A172 (cell line): ENCODE measurements around the gene BARX2. TPM values are rescaled to one million over a fixed set of nuclear protein-coding genes. Genes with fewer than 3 reads are reported as not detected.

Experiments used
- DNase-seq: peaks from one replicate; pipeline ENCODE4 v3.0.0-alpha.2; 2015; ENCODE audit warnings: low spot score
- total RNA-seq: library from RNA; depleted of rRNA; stranded (reverse); fragments of >200 nt; shearing (Covaris generic); gene quantifications from 2 replicates; pipeline ENCODE4 v1.2.3, GENCODE V29; 2014

BARX2 gene
- total RNA-seq, 1 experiment from 2014 or later: not detected

DNA sequence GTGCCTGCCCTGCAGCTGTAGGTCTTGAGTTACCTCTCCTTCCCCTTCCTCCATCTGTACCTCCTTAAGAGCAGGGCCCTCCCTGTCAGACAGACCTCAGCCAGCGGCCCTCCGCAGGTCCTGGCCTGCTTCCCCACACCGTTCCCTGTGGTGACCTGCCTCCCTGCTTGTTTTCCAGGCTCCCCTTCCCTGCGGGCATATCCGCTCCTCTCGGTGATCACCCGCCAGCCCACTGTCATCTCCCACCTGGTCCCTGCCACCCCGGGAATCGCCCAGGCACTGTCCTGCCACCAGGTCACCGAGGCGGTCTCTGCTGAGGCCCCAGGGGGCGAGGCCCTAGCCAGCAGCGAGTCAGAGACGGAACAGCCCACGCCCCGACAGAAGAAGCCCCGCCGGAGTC lies 60.9 kb downstream of the BARX2 start:
- DNase-seq: no peak

- DNase-seq: peak; percentile 34
Measured at GRCh38 chr11:129440028-129440713, 64.5 kb downstream of the BARX2 start.

DNA sequence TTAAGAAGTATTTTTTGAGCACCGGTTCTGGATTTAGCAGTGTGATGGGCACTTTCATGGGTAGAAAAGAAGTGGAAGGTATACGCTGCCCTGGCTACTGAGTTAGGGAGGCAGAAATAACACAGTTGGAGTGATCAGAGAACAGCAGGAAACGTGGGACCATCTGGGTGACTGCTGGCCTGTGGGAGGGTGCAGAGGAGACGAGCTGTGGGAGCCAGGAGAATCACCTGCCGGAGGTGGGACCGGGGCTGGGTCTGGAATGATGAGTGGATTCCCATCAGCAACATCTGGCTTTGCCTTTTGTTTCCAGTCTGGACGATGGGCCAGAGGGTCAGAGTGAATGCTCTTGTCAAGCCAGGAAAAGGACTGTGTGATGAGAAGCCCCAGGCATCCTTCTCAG lies 66.5 kb downstream of the BARX2 start:
- DNase-seq: no peak

DNA sequence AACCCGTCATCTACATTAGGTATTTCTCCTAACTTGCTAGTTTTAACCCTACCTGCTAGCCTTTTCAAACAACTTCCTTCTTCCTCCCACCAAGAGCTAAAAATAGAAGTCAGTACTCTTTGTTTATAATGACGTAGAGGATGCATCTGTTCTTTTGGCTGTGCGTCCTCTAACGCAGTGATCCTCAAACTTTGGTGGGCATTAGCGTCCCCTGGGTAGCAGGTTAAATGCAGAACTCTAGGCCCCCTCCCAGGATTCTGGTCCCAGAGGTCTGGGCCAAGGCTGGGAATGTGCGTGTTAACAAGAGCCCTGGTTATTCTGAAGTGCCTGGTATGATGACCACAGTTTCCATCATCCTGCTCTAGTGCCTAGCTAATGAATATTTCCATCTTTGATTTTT lies 67.6 kb downstream of the BARX2 start:
- DNase-seq: no peak

DNA sequence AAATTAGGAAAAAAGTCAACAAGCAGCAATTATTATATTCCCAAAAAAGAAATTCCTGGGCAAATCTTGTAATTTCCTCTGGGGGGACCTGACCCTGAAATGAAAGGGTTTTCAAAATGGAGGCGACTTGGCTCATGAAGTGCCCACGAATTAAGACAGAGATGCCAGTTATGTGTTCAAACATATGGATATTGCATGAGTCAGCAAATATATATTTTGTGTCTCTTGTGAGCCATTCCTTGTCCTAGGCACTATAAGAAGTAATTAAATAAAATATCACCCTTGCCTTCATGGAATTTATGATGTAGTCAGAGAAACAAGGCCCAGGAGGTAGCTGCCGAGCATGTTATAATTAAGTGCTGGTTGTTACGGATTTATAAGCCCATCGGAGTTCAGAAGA lies 68.6 kb downstream of the BARX2 start:
- no peak for DNase-seq

DNA sequence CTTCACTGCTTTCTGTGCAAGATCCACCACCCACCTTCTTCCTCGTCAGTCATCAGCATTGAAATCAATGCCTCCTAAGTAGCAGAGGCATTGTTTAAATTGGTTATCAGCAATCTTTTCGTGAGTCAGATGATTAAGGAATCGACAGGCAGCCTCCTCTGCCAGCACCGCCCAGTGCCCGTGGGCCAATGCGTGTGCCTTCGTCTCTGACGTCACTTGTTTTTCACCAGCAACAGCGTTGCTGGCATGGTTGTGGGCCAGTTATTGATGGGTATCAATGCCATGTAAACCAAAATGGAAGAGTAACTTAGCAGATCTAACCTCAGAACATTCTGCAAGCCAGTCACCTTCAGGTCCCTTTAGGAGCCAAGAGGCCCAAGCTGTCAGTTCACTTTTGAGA lies 69.6 kb downstream of the BARX2 start:
- DNase-seq: no peak

GRCh38 chr11:129446572-129446971 lies 70.9 kb downstream of the BARX2 start:
- no peak for DNase-seq

GRCh38 chr11:129447654-129448239 lies 72.1 kb downstream of the BARX2 start:
- no peak for DNase-seq

DNA sequence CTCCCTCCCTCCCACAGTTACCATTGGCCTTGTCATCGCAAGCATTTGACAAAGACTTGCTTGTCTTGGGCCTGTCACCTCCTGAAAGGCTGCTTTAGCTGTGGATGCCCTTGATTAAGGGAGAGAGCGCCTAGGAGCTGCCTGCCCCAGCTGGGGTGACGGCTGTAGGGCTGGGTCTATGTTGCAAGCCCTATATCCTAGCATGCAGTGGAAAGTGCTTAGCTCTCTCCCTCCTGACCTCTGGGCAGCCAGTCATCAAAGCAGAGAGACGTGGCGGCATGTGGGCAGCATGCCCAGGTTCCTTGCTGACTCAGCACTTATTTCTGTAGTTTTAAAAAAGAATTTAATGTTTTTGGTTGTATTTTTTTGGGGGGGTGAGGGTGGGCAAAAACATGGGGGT lies 75.9 kb downstream of the BARX2 start:
- no peak for DNase-seq

DNA sequence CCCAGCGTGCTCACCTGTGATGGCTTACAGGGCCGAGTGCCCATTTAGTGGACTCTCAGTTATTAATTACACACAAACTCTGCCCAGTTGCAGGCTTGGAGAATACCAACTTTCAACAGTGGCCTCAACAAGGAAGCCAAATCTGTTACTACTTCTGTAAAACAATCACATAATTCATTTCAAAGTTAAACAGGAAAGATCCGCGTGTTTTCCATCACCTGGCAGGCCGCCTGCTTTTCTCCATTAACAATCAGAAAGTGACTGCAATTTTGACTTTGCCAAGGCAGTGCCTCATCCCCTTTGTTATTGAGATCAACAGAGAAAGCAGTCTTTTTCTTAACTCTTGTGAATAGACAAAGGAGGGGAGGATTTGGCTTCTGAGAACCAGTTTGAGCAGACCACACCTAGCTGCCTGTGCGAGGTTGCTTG lies 77.7 kb downstream of the BARX2 start:
- no peak for DNase-seq

DNA sequence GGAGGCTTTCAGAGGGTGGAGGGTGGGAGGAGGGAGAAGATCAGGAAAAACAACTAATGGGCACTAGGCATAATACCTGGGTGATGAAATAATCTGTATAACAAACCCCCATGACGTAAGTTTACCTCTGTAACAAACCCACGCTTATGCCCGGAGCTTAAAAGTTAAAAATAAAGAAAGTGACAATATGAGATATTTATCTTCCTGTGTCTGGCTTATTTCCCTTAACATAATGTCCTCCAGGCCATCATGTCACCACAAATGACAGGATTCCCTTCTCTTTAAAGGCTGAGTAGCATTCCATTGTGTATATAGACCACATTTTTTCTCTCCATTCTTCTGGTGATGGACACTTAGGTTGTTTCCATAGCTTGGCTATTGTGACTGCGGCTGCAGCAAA lies 79.5 kb downstream of the BARX2 start:
- no peak for DNase-seq

DNA sequence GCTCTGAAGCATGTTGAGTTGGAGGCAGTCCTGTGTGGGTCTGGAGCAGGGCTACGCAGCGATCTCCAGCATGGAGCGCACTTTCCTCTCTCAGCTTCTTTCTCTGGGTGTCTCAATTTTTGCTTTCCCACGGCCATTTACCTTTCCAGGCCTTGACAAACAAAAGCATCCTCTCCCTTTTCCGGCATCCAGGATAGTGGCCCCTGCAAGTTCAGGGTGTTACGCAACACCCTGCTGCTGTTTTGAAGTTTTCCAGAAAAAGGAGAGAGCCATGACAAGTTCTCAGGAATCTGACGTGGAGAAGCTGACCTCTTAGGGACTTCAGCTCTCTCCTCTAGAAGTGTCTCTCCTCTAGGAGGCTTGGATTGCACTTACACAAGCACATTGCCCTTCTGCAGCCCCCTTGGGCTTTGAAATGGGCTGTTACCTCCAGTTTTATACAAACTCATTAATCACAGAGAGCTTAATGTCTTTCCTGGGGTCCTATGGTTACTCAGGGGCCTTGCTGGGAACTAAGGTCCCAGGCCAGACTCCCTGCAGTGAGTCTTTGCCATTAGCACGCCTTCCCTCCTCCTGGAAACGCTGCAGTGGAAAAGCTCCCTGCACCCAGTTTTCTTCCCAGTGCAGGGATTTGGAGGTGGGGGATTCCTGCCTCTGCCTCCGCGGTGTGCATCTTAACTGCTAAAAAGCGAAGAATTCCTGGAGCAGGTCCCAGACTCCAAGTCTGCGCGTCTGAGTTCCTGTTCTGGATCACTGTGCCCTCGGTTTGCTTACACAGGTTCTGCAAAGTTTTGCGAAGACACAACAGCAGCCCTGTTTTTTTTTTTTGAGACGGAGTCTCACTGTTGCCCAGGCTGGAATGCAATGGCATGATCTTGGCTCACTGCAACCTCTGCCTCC lies 80.4 kb downstream of the BARX2 start:
- DNase-seq: no peak

- no peak for DNase-seq
Measured at GRCh38 chr11:129457321-129457720, 81.7 kb downstream of the BARX2 start.

GRCh38 chr11:129458278-129458677 lies 82.6 kb downstream of the BARX2 start:
- DNase-seq: no peak

GRCh38 chr11:129458756-129459535 lies 83.3 kb downstream of the BARX2 start:
- DNase-seq: peak; percentile 2

GRCh38 chr11:129460714-129461113 lies 85.1 kb downstream of the BARX2 start:
- DNase-seq: no peak

DNA sequence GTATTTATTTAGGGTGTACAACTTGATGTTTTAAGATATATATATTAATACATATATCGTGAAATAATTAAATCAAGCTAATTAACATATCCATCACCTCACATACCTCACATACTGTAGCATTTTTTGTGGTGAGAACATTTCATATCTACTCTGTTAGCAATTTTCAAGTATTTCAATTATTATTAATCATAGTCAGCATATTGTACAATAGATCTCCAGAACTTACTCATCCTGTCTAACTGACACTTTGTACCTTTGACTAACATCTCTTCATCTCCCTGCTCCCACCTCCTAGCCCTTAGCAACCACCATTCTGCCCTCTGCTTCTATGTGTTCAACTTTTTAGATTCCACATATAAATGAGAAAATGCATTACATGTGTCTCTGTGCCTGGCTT lies 108.4 kb downstream of the BARX2 start:
- no peak for DNase-seq

DNA sequence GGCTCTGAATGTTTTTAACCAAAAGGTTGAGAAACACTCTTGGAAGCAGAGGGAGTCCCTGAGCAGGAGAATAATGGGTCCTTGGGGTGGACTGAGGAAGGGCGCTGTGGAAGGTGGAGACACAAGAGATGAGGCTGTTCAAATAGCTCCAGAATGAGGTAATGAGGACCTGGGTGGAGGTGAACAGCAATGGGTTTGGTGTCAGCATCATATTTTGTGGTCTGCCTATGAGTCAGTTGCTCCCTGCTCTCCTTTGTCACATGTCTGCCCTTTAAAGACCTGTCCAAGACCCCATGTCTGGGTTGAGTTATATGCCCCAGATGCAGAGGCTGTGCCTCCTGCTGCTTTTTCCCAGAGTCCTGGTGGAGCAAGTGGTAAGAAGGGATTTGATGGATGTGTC lies 113.6 kb downstream of the BARX2 start:
- peak; percentile 23 for DNase-seq

DNA sequence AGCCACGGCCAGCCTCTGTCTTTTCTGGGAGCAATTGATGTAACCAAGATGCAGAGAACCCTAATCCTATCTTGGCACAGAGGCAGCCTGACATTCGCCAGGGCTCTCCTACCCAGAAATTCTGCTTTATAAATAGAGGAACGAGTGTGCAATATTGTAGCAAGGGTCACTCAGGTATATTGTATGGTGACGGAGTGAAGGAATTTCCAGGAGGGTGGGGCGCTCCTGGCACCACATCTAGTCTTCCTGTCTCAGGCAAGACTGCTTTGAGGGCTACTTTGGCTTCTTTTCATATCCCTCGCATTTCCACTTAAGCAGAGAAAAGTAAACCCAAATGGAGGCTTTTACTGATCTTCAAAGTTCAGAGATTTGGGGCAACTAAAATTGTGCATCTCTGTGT lies 114.4 kb downstream of the BARX2 start:
- no peak for DNase-seq

DNA sequence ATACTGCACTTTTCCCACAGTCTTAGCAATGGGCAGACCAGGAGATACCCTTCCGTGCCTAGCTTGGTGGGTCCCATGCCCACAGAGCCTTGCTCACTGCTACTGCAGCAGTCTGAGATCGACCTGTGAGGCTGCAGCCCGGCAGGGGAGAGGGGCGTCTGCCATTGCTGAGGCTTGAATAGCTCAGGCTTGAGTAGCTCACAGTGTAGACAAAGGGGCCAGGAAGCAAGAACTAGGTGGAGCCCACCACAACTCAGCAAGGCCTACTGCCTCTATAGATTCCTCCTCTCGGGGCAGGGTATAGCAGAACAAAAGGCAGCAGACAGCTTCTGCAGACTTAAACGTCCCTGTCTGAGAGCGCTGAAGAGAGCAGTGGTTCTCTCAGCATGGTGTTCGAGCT lies 118.1 kb downstream of the BARX2 start:
- no peak for DNase-seq
